ENCODE data around the gene CHPT1. TPM values are rescaled to one million over a fixed set of nuclear protein-coding genes. Genes with fewer than 3 reads are reported as not detected.

CHPT1 gene
- total and polyA plus RNA-seq, 2 donors (not counting 3 experiments of a cell fraction or from before 2014, with no cell fraction given), result 12.1 to 19.3 TPM

GRCh38 chr12:101691503-101692096 lies 5.8 kb upstream of the CHPT1 start:
- Histone ChIP-seq H3K27ac (ENCODE audit: insufficient read depth, low read depth, low read length) (no peak overlapping the region), H3K79me2 (ENCODE audit: control insufficient read depth, insufficient read depth, low read length) (no peaks in the 10 kb centered on the region), H3K9ac (replicated peaks; ENCODE audit: extremely low read depth, insufficient read depth, low read length) (no peak overlapping the region), H3K4me3 (replicated peaks in 1 of 3; ENCODE audit: insufficient read depth in 1 of 3, low read depth in 1 of 3, low read length in 3 of 3) (no peak overlapping the region), H3K4me1 (ENCODE audit: control insufficient read depth, extremely low read depth, insufficient read depth, low read length) (peaks cover under 1% of the 10 kb centered on the region), H3K36me3 (ENCODE audit: control insufficient read depth in 2 of 2, extremely low read depth in 1 of 2, insufficient read depth in 2 of 2, low read length in 2 of 2) (no peaks in the 10 kb centered on the region), H3K27me3 (ENCODE audit: control insufficient read depth in 2 of 2, insufficient read depth in 2 of 2, low read length in 2 of 2) (peaks cover 0 to 2% of the 10 kb centered on the region in 2 experiments), H4K20me1 (replicated peaks; ENCODE audit: control insufficient read depth, extremely low read depth, insufficient read depth, low read length) (no peaks in the 10 kb centered on the region), H3K9me1 (replicated peaks; ENCODE audit: control insufficient read depth, extremely low read depth, insufficient read depth, low read length) (no peaks in the 10 kb centered on the region), H3K4me2 (ENCODE audit: insufficient read depth, low read length) (no peak overlapping the region), H2AFZ (ENCODE audit: low read depth, low read length) (no peak overlapping the region), H3K9me3 (replicated peaks; ENCODE audit: control insufficient read depth, insufficient read depth, low read length) (no peaks in the 10 kb centered on the region)
- no peak for TF ChIP-seq GATA2 (IDR thresholded peaks at IDR 0.05; ENCODE audit: insufficient read depth, insufficient read length, low read depth, low read length)
- dilution Hi-C loops (cut with MboI; ENCODE audit: extremely low pct_ligation_motif_present, low sequenced_read_pairs) (no loop called here), intact Hi-C loops (cut with micrococcal nuclease) (loop anchor here (10.0 kb wide), 1 partner anchor 1117 kb away; the partner anchor contains the start of gene GAS2L3)
- ChIA-PET POLR2A (no interaction called here), CTCF (no interaction called here)
- BruUV-seq (replicated peaks), result no TSS peak
- no peak for DNase-seq (ENCODE audit: low read depth, low spot score)
- FAIRE-seq, result no peak

- Histone ChIP-seq H3K4me3 (replicated peaks in 1 of 3; ENCODE audit: insufficient read depth in 1 of 3, low read depth in 1 of 3, low read length in 3 of 3) (no peak overlapping the region), H3K27ac (ENCODE audit: insufficient read depth, low read depth, low read length) (no peak overlapping the region), H3K9me1 (replicated peaks; ENCODE audit: control insufficient read depth, extremely low read depth, insufficient read depth, low read length) (no peaks in the 10 kb centered on the region), H3K9ac (replicated peaks; ENCODE audit: extremely low read depth, insufficient read depth, low read length) (no peak overlapping the region), H4K20me1 (replicated peaks; ENCODE audit: control insufficient read depth, extremely low read depth, insufficient read depth, low read length) (no peaks in the 10 kb centered on the region), H3K9me3 (replicated peaks; ENCODE audit: control insufficient read depth, insufficient read depth, low read length) (no peaks in the 10 kb centered on the region), H2AFZ (ENCODE audit: low read depth, low read length) (no peak overlapping the region), H3K36me3 (ENCODE audit: control insufficient read depth in 2 of 2, extremely low read depth in 1 of 2, insufficient read depth in 2 of 2, low read length in 2 of 2) (no peaks in the 10 kb centered on the region), H3K4me2 (ENCODE audit: insufficient read depth, low read length) (no peak overlapping the region), H3K27me3 (ENCODE audit: control insufficient read depth in 2 of 2, insufficient read depth in 2 of 2, low read length in 2 of 2) (no peaks in the 10 kb centered on the region), H3K79me2 (ENCODE audit: control insufficient read depth, insufficient read depth, low read length) (peaks cover 5% of the 10 kb centered on the region), H3K4me1 (ENCODE audit: control insufficient read depth, extremely low read depth, insufficient read depth, low read length) (peaks cover 6% of the 10 kb centered on the region)
- no peak for DNase-seq (ENCODE audit: low read depth, low spot score)
- ChIA-PET POLR2A (no interaction called here), CTCF (interaction anchor here (0.5 kb wide), 1 partner anchor 25 kb away, joined by 4 read pairs; no protein-coding TSS in a partner anchor)
- TF ChIP-seq FOS (IDR thresholded peaks at IDR 0.05; ENCODE audit: borderline replicate concordance, insufficient read depth, low read length), result no peak
- TF ChIP-seq JUN (IDR thresholded peaks at IDR 0.05; ENCODE audit: borderline replicate concordance, insufficient read depth, insufficient read length, low read depth), result no peak
- TF ChIP-seq MYC (IDR thresholded peaks at IDR 0.05; ENCODE audit: low read depth, low read length), result no peak
- no peak for TF ChIP-seq POLR2AphosphoS5 (IDR thresholded peaks at IDR 0.05; ENCODE audit: insufficient read depth, low read depth, low read length)
- no peak for TF ChIP-seq POLR2A (IDR thresholded peaks at IDR 0.05; ENCODE audit: low read depth, low read length)
- TF ChIP-seq, protein P1, sequence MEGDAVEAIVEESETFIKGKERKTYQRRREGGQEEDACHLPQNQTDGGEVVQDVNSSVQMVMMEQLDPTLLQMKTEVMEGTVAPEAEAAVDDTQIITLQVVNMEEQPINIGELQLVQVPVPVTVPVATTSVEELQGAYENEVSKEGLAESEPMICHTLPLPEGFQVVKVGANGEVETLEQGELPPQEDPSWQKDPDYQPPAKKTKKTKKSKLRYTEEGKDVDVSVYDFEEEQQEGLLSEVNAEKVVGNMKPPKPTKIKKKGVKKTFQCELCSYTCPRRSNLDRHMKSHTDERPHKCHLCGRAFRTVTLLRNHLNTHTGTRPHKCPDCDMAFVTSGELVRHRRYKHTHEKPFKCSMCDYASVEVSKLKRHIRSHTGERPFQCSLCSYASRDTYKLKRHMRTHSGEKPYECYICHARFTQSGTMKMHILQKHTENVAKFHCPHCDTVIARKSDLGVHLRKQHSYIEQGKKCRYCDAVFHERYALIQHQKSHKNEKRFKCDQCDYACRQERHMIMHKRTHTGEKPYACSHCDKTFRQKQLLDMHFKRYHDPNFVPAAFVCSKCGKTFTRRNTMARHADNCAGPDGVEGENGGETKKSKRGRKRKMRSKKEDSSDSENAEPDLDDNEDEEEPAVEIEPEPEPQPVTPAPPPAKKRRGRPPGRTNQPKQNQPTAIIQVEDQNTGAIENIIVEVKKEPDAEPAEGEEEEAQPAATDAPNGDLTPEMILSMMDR (IDR thresholded peaks at IDR 0.05; ENCODE audit: extremely low read depth in 1 of 2, insufficient read depth in 1 of 2, low read depth in 1 of 2, low read length in 2 of 2), result no peak
- no peak for TF ChIP-seq EZH2 (IDR thresholded peaks at IDR 0.05; ENCODE audit: borderline replicate concordance, low read depth, low read length, severe bottlenecking)
- no peak for TF ChIP-seq GATA2 (IDR thresholded peaks at IDR 0.05; ENCODE audit: insufficient read depth, insufficient read length, low read depth, low read length)
- TF ChIP-seq, protein P2, sequence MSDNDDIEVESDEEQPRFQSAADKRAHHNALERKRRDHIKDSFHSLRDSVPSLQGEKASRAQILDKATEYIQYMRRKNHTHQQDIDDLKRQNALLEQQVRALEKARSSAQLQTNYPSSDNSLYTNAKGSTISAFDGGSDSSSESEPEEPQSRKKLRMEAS (IDR thresholded peaks at IDR 0.05; ENCODE audit: insufficient read depth, insufficient read length), result no peak
- no TSS peak for BruUV-seq (replicated peaks)
- FAIRE-seq, result no peak
- intact Hi-C loops (cut with micrococcal nuclease), result loop anchor here (10.0 kb wide), 1 partner anchor 1120 kb away; the partner anchor contains the start of gene GAS2L3
- dilution Hi-C loops (cut with MboI; ENCODE audit: extremely low pct_ligation_motif_present, low sequenced_read_pairs), result no loop called here
Measured at GRCh38 chr12:101694297-101694848, 3.1 kb upstream of the CHPT1 start.

Data from endothelial cell of umbilical vein (primary cell).